OCI-LY7 (cell line): ENCODE results near the gene TMEM273.

Experiments
- EZH2phosphoT487 ChIP-seq: fragments of 200-600 bp; sonication (generic); IDR thresholded peaks from 2 replicates; pipeline ENCODE4 v1.6.1; 2018; ENCODE audit warnings: low read depth, borderline replicate concordance, mild to moderate bottlenecking, mixed run types, antibody characterized with exemption, low read length, moderate library complexity, mixed read lengths
- TF ChIP-seq, protein P1 (sequence below): fragments of 200-600 bp; sonication (generic); conservative IDR thresholded peaks from 2 replicates; pipeline ENCODE4 v1.5.1; 2014; ENCODE audit warnings: mild to moderate bottlenecking, antibody characterized with exemption, low read length, moderate library complexity, mixed read lengths

DNA sequence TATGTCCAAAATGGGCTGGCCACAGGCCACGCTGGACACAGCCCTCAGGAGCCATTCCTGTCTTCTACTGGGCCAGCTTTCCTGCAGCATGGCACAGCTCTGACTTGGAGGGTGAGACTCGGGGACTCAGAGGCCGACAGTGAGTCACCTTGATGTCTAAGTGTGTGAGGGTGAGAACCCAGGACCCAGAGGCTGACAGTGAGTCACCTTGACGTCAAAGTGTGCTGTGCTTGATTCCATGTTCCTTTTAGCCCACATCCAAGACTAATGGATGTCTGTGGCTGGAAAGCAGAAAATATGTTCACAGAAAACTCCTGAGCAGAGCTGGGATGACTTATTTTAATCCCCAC lies 48.4 kb downstream of the TMEM273 start:
- no peak for TF ChIP-seq EZH2phosphoT487
- TF ChIP-seq, protein P1, sequence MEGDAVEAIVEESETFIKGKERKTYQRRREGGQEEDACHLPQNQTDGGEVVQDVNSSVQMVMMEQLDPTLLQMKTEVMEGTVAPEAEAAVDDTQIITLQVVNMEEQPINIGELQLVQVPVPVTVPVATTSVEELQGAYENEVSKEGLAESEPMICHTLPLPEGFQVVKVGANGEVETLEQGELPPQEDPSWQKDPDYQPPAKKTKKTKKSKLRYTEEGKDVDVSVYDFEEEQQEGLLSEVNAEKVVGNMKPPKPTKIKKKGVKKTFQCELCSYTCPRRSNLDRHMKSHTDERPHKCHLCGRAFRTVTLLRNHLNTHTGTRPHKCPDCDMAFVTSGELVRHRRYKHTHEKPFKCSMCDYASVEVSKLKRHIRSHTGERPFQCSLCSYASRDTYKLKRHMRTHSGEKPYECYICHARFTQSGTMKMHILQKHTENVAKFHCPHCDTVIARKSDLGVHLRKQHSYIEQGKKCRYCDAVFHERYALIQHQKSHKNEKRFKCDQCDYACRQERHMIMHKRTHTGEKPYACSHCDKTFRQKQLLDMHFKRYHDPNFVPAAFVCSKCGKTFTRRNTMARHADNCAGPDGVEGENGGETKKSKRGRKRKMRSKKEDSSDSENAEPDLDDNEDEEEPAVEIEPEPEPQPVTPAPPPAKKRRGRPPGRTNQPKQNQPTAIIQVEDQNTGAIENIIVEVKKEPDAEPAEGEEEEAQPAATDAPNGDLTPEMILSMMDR, result no peak
